Dermis blood vessel endothelial cell (primary cell): ENCODE results near the gene PITPNM3. TPM values are rescaled to one million over a fixed set of nuclear protein-coding genes. Genes with fewer than 3 reads are reported as not detected.

ENCODE experiments used
- DNase-seq: peaks from one replicate; pipeline ENCODE4 v3.0.0; 2010
- total RNA-seq: library from RNA; depleted of rRNA; stranded (reverse); fragments of >200 nt; gene quantifications from 2 replicates; pipeline ENCODE4 v1.2.3, GENCODE V29; 2014

The PITPNM3 gene
- total RNA-seq, 1 donor from 2014 or later, result 0.34 TPM

- no peak for DNase-seq
These were observed 97.8 kb downstream of the PITPNM3 start for GRCh38 chr17:6458460-6458950.

DNA sequence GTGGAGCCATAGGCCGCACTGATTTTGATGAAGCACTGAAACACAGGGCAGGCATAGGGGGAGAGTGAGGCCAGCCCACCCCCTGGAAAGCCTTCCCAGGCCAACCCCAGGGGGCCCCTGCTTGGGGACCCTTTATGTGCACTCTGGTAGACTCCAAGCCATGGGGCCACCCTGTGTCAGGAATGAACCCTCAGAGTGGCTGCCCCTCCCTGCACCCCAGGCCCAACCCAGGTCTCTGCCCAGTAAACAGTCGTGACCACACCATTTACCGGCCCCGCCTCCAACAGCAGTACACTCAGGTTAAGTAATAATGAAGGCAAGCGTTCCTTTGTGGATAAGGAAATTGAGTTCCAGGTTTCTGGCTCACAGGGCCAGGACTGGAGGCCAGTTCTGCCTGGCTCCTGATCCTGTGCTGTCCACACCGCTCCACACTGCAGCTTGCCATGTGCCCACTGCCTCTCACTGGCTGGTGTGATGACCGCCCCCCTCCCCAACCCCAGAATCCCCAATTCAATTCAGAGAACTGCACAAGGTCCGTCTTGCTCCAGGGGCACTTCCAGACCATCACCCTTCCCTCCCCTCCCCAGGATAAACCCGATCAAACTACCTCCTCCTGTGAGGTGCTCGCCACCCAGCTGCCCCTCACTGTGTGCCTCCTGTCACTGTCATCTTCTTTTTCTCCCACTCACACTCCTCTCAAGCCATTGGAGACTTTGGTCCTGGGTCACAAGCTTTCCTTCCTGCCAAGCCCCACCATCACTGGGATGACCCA, 98.5 kb downstream of the PITPNM3 start:
- DNase-seq, result no peak

DNA sequence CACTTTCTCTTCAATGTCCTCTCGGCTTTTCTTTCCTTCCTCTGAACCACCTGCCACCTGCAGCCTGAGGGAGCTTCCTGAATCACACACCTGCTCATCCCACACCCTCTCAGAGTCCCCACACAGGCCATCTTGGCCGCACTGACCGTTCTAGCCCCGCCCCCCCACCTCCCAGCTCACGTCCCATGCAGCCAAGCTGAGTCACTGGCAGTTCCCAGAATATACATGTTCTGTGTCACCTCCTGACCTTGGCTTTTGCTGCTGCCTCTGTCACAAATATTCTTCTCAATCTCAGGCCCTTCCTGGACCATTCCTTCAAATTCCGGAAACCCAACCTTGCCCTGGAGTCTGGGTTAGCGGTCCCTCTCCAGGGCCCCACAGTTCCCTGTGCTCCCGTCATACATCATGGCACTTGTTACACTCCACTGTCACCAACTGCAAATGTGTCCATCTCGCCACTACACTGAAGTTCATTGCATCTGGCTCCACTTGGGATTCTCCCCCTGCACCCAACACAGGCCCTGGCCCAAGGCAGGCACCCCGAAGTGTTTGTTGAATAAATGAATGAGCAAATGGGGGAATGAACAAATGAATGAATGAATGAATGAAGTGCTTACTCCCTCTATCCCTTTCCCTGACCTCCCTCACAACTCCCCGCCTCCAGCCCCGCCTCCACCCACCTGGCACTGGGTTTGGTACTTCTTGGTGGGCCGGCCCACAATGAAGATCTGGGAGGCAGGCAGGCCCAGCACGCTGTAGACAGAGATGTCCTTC, 99.3 kb downstream of the PITPNM3 start:
- DNase-seq, result peak; percentile 71

GRCh38 chr17:6456321-6456720, 100.0 kb downstream of the PITPNM3 start:
- DNase-seq, result no peak

DNA sequence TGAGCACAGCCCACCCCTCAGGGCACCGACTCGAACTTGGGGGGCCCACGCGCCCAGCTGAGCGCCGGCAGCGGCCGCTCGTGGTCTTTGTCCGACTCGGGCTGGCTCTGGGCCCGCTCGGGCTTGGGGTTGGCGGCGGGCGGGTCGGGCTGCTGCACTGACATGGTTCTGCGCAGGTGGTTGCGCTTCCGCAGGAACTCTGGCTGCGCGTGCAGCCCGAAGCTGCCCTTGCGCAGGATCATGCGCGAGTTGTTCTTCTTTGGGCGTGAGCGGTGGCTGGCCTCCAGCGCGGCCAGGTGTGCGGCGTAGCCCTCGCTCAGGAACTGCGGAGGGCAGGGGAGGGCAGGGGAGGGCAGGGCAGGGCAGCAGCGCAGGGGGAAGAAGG, 101.0 kb downstream of the PITPNM3 start:
- DNase-seq, result peak; percentile 62

- no peak for DNase-seq
These were observed 101.6 kb downstream of the PITPNM3 start for GRCh38 chr17:6454495-6455320.

GRCh38 chr17:6453279-6454024, 102.9 kb downstream of the PITPNM3 start:
- DNase-seq, result no peak

DNA sequence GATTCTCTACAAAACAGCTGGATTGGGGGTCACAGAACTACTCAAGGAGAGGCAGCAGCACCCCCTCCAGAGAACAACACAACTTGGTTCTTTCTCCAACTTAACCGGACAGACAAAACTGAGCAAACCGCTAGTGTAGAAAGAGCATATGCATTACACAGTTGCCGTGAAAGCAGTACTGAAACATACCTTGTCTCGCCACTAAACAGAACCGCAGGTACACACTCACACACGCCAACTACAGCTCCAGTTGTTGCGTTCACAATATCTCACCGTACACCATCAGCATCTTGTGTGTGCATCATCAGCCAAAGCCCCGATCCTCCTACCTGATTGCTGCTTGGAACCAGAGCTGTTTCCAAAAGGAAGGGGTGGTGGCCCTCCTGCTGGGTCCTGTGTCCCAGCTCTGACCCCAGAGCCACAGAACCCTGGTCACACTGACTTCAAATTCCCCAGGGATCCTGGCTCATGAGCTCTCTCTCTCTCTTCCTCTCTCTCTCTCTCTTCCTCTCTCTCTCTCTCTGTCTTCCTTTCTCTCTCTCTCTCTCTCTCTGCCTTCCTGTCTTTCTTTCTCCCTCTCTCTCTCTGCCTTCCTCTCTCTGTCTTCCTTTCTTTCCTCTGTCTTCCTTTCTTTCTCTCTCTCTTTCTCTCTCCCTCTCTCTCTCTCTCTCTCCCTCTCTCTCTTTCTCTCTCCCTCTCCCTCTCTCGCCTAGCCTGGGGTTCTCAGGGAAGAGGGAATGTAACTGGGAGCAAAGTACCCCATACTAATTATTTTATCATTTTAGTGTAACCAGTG, 103.7 kb downstream of the PITPNM3 start:
- DNase-seq, result no peak

- peak; percentile 16 for DNase-seq
These were observed 105.2 kb downstream of the PITPNM3 start for GRCh38 chr17:6450926-6451832.

- no peak for DNase-seq
These were observed 107.0 kb downstream of the PITPNM3 start for GRCh38 chr17:6449307-6449706.

- no peak for DNase-seq
These were observed 107.9 kb downstream of the PITPNM3 start for GRCh38 chr17:6448473-6448872.

- DNase-seq, result no peak
These were observed 109.7 kb downstream of the PITPNM3 start for GRCh38 chr17:6446516-6447100.

DNA sequence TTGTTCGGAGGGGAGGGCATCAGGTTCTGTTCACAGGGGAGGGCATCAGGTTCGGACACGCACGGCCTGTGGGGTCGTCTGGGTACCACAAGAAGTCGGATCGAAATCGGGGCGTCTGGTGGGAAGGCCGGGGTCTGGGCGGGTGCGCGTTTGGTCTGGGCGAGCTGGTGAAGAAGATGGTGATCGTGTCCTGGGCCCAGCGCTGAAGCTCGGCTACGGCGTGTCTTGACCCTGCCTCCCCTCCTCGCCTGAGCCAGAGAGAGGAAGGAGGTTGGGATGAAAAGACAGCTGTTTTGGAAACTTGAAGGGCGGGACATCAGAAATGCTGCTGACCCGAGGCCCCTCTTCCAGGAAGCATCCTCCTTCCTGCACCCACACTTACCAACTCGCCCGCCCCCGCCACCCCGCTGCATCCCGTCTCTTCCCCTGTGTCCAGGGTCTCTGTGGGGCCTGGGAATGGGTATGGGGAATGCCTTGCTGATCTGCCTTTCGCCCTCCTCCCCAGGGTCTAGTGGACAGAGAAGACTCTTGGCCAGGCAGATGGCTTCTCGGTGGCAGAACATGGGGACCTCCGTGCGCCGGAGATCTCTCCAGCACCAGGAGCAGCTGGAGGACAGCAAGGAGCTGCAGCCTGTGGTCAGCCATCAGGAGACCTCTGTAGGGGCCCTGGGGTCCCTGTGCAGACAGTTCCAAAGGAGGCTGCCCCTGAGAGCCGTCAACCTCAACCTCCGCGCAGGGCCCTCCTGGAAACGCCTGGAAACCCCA, 111.6 kb downstream of the PITPNM3 start:
- DNase-seq, result no peak

- peak; percentile 95 for DNase-seq
These were observed 112.4 kb downstream of the PITPNM3 start, which contains the start of gene PIMREG for GRCh38 chr17:6443692-6444570. TSS of gene PIMREG (plus strand) at chr17:6444455. CDS start at chr17:6445111, 656 bp downstream.

DNA sequence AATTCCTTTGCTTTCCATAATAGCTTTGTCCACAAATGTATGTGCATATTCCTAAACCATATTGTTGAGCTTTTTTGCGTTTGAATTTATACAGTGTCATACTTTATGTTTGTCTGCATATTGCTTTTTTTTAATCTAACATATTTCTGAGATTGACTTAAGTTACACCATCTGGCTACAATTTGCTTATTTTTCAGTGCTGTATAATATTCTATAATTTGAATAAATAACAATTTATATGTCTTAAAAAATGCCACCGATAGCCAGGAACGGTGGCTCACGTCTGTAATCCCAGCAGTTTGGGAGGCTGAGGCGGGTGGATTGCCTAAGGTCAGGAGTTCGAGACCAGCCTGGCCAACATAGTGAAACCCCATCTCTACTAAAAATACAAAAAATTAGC, 113.6 kb downstream of the PITPNM3 start:
- no peak for DNase-seq

GRCh38 chr17:6439951-6440350, 116.4 kb downstream of the PITPNM3 start:
- no peak for DNase-seq

DNA sequence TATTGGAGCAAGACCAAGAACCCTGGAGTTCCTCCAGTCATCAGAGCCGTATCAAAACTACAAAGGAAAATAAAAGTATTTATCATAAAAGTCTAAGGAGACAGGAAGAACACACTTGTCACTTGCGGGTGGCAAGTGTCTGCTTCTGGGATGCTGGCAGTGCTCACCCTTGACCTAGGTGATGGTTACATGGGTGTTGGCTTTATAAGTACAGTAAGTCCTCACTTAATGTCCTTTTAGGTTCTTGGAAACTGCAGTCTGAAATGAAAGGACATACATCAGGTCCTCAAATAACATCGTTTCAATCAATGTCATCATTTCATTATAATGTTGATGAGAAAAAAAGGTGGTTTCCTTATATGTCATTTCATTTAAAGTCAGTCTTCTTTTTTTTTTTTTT, 118.4 kb downstream of the PITPNM3 start:
- no peak for DNase-seq

DNA sequence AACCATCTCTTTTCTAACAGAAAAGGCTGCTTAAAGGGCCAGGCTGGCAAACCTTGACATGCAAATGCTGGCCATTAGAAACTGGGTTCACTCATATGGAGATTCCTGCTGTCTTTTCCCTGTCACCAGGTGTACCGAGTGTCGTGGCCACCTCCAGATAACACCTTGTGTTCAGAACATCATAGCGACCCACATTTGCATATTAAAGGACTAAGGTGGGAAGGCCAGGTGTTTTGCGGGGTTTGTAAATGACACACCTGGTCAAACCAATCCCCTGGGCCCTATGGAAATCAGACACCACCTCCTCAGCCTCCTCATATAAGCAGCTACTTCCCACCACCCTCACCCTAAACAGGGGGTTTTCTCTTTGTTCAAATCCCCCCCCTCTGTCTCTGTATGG, 118.9 kb downstream of the PITPNM3 start:
- DNase-seq, result no peak
